Nephron (organoid): ENCODE measurements around the gene CLIC3.
"Not testable (repeated sequence)": the region's sequence is repeated elsewhere in the genome, so short reads cannot be mapped to it uniquely, and the experiment has no call there.

Experiments
- H3K27ac Mint-ChIP-seq, 3 experiments: 2 replicates each; pipeline ENCODE4 v1.8.0; 2020; ENCODE audit warnings: mixed read lengths in 3 of 3, mild to moderate bottlenecking in 2 of 3, moderate library complexity in 1 of 3
- H3K27me3 Mint-ChIP-seq: 2 replicates; pipeline ENCODE4 v1.8.0; 2021; ENCODE audit warnings: low read depth, mild to moderate bottlenecking, moderate library complexity, mixed read lengths
- H3K36me3 Mint-ChIP-seq: 2 replicates; pipeline ENCODE4 v1.8.0; 2020; ENCODE audit warnings: low read depth, mixed read lengths
- H3K4me1 Mint-ChIP-seq: 2 replicates; pipeline ENCODE4 v1.8.0; 2020; ENCODE audit warnings: mixed read lengths
- H3K4me3 Mint-ChIP-seq, 3 experiments: 2 replicates each; pipeline ENCODE4 v1.8.0; 2020; ENCODE audit warnings: mild to moderate bottlenecking in 3 of 3, mixed read lengths in 3 of 3, moderate library complexity in 2 of 3
- H3K9me3 Mint-ChIP-seq: 2 replicates; pipeline ENCODE4 v1.8.0; 2020; ENCODE audit warnings: mixed read lengths
- TF ChIP-seq, protein P1 (sequence below), 3 experiments: fragments of 200-600 bp; sonication (generic); IDR thresholded peaks; one replicate each; pipeline ENCODE4 v1.5.0; 2021; ENCODE audit warnings: antibody characterized with exemption in 3 of 3; ENCODE audit not compliant: unreplicated experiment in 3 of 3

The CLIC3 gene

DNA sequence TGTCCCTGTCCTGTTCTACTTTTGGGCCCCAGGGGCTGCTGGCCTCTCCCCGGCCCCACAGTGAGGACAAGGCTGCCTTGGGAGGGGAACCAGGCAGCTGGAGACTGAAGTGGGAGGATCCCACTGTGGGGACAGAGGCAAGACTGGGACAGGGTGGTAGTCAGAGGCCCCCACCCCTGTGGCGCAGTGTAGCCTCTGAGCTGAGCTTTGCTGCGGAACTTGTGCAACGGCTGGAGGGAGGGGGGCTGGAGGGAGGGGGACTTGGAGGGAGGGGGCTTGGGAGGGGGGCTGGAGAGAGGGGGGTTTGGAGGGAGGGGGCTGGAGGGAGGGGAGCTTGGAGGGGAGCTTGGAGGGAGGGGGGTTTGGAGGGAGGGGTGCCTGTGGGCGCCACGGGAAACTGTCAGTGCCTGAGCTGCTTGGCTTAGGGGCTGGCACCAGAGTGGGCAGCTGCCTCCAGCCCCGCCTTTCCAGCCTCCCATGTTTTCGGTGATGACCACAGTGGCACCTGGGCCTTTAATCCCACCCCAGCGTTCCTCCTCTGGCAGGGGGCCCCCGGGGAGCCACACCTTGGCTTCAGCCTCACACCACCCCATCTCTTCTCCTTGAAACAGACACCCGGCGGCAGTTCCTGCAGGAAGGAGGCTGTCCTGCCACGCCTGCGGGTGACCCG, 37.8 kb upstream of the CLIC3 start:
- Mint-ChIP-seq H3K36me3 (no peaks in the 10 kb centered on the region), H3K27ac (no peak overlapping the region), H3K9me3 (no peaks in the 10 kb centered on the region), H3K4me1 (no peaks in the 10 kb centered on the region), H3K27me3 (peaks cover 3% of the 10 kb centered on the region), H3K4me3 (no peak overlapping the region)
- TF ChIP-seq, protein P1, sequence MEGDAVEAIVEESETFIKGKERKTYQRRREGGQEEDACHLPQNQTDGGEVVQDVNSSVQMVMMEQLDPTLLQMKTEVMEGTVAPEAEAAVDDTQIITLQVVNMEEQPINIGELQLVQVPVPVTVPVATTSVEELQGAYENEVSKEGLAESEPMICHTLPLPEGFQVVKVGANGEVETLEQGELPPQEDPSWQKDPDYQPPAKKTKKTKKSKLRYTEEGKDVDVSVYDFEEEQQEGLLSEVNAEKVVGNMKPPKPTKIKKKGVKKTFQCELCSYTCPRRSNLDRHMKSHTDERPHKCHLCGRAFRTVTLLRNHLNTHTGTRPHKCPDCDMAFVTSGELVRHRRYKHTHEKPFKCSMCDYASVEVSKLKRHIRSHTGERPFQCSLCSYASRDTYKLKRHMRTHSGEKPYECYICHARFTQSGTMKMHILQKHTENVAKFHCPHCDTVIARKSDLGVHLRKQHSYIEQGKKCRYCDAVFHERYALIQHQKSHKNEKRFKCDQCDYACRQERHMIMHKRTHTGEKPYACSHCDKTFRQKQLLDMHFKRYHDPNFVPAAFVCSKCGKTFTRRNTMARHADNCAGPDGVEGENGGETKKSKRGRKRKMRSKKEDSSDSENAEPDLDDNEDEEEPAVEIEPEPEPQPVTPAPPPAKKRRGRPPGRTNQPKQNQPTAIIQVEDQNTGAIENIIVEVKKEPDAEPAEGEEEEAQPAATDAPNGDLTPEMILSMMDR (IDR thresholded peaks at IDR 0.05; ENCODE audit: unreplicated experiment in 3 of 3) = no peak

DNA sequence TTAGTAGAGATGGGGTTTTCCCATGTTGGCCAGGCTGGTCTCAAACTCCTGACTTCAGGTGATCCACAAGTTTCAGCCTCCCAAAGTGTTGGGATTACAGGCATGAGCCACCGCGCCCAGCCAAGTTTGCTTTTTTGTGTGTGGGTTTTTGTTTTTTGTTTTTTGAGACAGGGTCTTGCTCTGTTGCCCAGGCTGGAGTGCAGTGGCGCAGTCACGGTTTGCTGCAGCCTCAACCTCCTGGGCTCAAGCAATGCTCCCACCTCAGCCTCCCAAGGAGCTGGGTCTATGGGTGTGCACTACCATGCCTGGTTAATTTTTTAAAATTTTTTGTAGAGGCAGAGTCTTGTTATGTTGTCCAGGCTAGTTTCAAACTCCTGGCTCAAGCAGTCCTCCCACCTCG, 37.1 kb upstream of the CLIC3 start:
- not testable (repeated sequence) for H3K27me3 Mint-ChIP-seq, H3K4me1 Mint-ChIP-seq, H3K9me3 Mint-ChIP-seq

DNA sequence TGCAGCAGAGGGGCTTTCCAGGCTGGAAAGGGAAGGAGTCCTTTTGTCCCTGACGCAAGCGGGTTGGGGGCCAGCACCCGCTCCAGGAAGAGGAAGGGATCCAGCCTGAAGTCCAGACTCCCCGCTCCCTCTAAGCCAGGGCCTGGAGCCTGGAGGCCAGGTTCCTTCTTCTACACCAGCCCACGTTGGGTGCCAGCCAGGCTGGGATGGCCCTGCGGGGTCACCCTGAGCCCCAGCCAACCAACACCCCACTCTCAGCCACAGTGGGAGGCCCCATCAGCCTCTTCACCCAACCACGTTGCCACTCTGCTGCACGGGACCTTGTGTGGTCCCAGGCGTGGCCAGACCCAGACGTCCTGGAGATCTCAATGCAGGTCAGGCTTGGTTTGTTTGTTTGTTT, 36.5 kb upstream of the CLIC3 start:
- H3K36me3 Mint-ChIP-seq = no peaks in the 10 kb centered on the region
- no peaks in the 10 kb centered on the region for H3K4me1 Mint-ChIP-seq
- H3K27me3 Mint-ChIP-seq = peaks cover 3% of the 10 kb centered on the region
- H3K27ac Mint-ChIP-seq = no peak overlapping the region
- TF ChIP-seq, protein P1 (IDR thresholded peaks at IDR 0.05; ENCODE audit: unreplicated experiment in 3 of 3) = no peak
- no peaks in the 10 kb centered on the region for H3K9me3 Mint-ChIP-seq
- no peak overlapping the region for H3K4me3 Mint-ChIP-seq

More for the DNA sequence above, 37.1 kb upstream of the CLIC3 start:
- not testable (repeated sequence) for H3K36me3 Mint-ChIP-seq, H3K4me3 Mint-ChIP-seq, H3K27ac Mint-ChIP-seq

DNA sequence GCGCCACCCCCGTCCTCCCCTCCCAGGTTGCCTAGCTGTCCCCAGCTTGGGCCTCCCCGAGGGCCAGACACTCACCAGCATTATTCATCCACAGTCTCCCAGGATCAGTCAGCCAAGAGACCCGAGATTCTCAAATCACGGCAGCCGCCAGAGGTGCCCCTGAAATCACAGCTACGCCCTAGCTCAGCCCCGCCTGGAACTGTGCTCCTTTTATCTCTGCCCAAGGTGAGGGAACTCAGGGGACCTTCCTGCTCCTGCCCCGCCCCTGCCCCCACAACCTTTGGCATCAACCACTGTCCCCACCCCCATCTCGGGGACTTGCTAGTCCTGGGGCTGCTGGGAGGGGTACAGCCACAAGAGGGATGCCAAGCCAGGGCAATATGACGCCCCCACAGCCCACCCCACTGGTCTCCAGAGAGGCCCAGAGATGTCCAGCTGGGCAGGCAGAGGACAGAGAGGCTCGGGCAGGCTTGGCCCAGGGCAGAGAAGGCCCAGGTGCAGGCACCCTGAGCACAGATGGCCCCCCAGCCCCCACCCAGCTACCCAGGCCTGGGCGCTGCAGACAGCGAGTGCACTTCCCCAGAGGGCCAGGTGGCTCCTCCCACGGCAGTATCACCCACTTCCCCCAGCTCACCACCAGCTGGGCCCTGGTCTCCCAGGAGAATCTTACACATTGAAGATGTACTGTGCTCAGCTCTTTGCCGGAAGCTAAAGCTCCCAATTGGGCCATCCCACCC, 35.7 kb upstream of the CLIC3 start, which contains the start of gene FUT7:
Gene FUT7 (minus strand): TSS at position 185 of the 737 bp plus-strand sequence. CDS start 97 bp downstream, at position 88.
- Mint-ChIP-seq H3K36me3 (no peaks in the 10 kb centered on the region), H3K4me3 (no peak within 1 kb of the TSS), H3K9me3 (no peaks in the 10 kb centered on the region), H3K27me3 (peaks cover 3% of the 10 kb centered on the region), H3K27ac (no peak within 1 kb of the TSS), H3K4me1 (no peaks in the 10 kb centered on the region)
- TF ChIP-seq, protein P1 (IDR thresholded peaks at IDR 0.05; ENCODE audit: unreplicated experiment in 3 of 3) = no peak

DNA sequence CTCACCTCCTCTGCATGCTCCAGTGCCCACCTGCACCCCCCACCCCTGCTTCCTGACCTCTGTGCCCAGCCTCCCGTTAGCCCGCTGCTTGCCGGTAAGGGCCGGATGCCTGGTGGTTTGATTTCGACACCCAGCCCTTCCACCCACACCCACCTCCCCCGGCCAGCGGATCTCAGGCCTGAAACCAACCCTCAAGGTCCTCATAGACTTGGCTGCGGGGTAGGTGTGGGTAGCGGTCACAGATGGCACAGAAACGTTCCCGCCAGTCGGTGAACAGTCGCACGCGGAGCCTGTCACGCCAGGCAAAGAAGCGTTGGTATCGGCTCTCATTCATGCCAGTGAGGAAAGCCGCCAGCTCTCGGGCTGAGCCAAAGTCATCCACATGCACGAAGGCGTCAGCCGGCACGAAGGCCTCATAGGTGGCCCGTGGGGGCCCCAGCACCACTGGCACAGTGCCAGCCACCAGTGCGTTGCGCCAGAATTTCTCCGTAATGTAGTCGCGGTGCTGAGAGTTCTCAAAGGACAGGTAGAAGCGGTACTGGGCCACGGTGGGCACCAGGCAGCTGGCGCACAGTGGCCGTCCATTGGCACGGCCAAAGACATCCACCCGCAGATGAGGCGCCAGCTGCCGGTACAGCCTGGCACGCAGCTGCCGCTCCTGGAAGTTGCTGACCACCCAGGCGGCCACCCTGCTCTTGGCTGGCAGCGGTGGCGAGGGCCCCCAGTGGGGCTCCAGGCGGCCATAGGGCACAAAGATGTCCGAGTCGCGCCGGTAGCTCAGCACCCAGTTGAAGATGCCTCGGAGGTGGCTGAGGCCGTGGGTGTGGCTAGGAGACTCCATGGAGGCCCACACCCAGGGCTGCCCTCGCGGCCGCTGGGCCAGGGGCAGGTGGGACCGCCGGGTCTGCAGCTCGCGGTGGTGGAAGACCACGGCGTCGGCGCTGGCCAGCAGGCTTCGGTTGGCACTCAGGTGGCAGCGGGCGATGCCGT, 34.5 kb upstream of the CLIC3 start:
- Mint-ChIP-seq H3K27ac (no peak overlapping the region), H3K27me3 (peaks cover 3% of the 10 kb centered on the region), H3K9me3 (no peaks in the 10 kb centered on the region), H3K4me1 (no peaks in the 10 kb centered on the region), H3K4me3 (peak overlapping the region in 2 of 3 experiments; percentile 28 to 37), H3K36me3 (no peaks in the 10 kb centered on the region)
- TF ChIP-seq, protein P1 (IDR thresholded peaks at IDR 0.05; ENCODE audit: unreplicated experiment in 3 of 3) = no peak

DNA sequence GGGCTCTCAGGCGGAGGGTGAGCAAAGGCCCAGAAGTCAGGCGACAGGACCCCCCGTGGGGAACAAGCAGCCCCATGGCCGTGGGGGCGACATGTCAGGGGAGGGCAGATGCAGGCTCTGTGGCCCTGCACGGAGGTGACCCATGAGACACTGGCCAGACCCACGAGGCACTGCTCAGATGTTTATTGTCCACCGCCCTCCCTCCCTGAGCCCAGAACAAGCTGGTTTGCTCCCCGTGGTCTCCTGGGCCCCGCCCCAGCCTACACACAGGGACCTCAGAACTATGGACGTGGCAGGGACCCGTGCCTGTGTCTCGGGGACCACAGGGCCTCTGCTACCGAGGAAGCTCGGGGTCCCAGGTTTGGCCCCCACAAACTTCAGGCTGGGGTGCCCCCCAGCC, 33.6 kb upstream of the CLIC3 start:
- no peaks in the 10 kb centered on the region for H3K9me3 Mint-ChIP-seq
- H3K27ac Mint-ChIP-seq = no peak overlapping the region
- peaks cover 3% of the 10 kb centered on the region for H3K27me3 Mint-ChIP-seq
- no peak overlapping the region for H3K4me3 Mint-ChIP-seq
- TF ChIP-seq, protein P1 (IDR thresholded peaks at IDR 0.05; ENCODE audit: unreplicated experiment in 3 of 3) = no peak
- no peaks in the 10 kb centered on the region for H3K36me3 Mint-ChIP-seq
- H3K4me1 Mint-ChIP-seq = no peaks in the 10 kb centered on the region
